ENCODE data around the gene ATP6V0C.

Gene ATP6V0C

GRCh38 chr16:2513405-2514332, at the start of gene ATP6V0C:
Gene ATP6V0C (plus strand): TSS chr16:2513952. CDS start chr16:2514104, 152 bp downstream.
- DNase-seq: peak; percentile 69

DNA sequence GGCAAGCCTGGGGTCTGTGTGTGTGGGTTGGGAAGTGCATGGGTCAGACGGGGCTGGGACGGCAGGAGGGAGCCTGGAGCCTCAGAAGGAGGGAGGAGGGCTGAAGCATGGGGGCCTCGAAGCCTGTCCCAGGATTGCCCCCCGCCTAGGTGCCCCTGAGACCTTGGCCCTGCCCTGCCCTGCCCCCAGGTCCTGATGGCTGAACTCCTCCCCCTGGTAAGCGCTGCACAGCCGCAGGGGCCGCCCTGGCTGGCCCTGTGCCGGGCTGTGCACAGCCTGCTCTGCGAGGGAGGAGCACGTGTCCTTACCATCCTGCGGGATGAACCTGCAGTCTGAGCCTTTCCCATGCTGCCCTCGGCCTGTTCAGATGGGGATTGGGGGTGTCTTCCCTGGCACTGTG, 49.4 kb upstream of the ATP6V0C start:
- DNase-seq: no peak

GRCh38 chr16:2465653-2466415, 47.9 kb upstream of the ATP6V0C start:
- no peak for DNase-seq

- DNase-seq: no peak
Observed at GRCh38 chr16:2466667-2467527, 46.9 kb upstream of the ATP6V0C start.

GRCh38 chr16:2467528-2468232, 46.1 kb upstream of the ATP6V0C start:
- DNase-seq: peak; percentile 79

- peak; percentile 88 for DNase-seq
Observed at GRCh38 chr16:2468233-2468724, 45.5 kb upstream of the ATP6V0C start.

DNA sequence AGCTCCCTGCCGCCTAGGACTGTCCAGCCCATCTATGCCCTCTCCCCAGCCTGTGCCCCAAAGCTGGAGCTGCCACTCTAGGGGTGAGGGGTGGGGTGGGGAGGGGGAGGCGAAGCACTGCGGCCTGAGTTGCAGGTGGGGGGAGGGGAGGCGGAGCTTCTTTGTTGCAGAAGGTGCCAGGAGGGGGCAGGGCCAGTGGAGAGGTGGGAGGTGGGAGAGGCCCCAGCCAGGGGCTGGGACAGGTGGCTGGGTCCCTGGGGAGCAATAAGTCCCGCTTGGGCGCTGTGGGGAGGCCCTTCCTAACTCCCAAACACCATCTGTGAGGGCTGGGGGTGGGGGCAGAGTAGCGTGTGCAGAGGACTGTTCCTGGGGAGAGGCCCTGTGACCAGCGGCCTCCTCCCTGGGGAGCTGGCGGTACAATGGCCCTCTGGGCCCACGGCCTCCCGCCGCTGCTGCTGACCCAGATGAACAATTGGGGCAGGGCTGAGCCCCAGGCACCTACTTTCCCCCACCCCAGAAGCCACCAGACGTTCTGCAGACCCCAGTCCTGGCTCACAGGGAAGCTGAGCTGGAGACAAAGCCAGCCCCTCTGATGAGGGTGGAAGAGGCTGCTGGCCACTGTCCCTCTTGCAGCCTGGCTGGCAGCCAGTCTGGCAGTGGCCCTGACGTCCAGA, 44.9 kb upstream of the ATP6V0C start:
- DNase-seq: peak; percentile 88

DNA sequence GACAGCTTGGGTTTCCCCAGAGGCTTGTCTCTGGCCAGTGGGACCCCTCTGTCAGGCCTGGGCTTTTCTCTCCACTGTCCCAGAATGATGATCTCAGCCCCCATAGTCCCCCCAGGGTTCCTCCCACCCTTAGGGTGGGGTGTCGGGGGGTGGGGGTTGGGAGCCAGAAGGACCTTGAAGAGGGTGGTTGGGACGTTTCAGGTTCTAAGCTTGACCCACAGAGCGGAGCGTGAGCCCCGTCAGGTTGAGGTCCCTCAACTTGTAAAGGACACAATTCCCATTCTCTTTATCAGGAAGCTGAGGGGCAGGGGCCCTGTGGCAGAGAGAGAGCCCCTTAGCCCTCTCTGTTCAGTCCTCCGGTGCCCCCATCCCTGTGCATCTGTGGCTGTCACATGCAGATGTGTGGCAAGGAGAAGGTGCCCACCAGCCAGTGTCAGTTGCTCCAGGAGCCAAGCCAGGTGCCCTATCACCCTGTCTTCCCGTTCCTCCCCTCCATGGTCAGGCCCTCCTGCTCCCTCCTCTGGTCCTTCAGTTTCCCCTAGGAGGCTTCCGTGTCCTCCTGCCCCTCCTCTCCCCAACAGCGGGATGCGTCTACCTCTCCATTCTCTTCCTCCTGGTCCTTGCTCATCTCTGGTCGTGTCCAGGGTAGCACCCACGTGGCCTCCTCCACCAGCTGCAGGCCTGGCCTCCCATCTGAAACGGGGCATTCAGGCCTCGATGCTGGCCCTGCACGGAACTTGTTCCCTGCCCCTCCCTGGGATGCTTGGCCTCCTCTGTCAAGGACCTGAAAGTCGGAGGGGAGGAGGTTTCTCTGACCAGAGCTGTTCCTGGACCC, 44.1 kb upstream of the ATP6V0C start:
- no peak for DNase-seq

GRCh38 chr16:2470234-2470601, 43.5 kb upstream of the ATP6V0C start:
- DNase-seq: no peak

- DNase-seq: no peak
Observed at GRCh38 chr16:2470603-2471015, 43.1 kb upstream of the ATP6V0C start.

GRCh38 chr16:2471016-2471652, 42.6 kb upstream of the ATP6V0C start, which contains the start of gene NTN3:
Gene NTN3 (plus strand): TSS chr16:2471297. CDS start chr16:2471702, 405 bp downstream.
- DNase-seq: peak; percentile 21

DNA sequence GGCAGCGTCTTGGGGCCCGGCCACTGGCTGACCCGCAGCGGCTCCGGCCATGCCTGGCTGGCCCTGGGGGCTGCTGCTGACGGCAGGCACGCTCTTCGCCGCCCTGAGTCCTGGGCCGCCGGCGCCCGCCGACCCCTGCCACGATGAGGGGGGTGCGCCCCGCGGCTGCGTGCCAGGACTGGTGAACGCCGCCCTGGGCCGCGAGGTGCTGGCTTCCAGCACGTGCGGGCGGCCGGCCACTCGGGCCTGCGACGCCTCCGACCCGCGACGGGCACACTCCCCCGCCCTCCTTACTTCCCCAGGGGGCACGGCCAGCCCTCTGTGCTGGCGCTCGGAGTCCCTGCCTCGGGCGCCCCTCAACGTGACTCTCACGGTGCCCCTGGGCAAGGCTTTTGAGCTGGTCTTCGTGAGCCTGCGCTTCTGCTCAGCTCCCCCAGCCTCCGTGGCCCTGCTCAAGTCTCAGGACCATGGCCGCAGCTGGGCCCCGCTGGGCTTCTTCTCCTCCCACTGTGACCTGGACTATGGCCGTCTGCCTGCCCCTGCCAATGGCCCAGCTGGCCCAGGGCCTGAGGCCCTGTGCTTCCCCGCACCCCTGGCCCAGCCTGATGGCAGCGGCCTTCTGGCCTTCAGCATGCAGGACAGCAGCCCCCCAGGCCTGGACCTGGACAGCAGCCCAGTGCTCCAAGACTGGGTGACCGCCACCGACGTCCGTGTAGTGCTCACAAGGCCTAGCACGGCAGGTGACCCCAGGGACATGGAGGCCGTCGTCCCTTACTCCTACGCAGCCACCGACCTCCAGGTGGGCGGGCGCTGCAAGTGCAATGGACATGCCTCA, 41.9 kb upstream of the ATP6V0C start:
- no peak for DNase-seq

GRCh38 chr16:2472488-2472864, 41.3 kb upstream of the ATP6V0C start:
- DNase-seq: no peak

DNA sequence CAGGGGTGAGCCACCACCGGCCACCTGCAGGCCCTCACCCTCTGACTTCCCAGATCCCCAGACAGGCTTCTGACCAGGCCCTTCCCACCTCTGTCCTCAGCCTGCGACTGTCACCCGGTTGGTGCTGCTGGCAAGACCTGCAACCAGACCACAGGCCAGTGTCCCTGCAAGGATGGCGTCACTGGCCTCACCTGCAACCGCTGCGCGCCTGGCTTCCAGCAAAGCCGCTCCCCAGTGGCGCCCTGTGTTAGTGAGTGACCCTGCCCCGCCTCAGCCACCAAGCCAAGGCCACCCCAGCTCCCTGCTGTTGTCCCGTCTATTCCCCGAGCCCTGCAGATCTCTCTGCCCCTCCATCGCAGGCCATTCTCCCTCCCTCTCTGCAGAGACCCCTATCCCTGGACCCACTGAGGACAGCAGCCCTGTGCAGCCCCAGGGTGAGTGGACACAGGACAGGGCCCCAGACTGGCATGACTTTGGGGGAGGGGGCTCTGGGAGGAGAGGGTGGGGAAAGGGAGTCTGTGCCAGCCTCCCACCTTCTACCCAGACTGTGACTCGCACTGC, 40.8 kb upstream of the ATP6V0C start:
- DNase-seq: no peak

GRCh38 chr16:2473446-2473926, 40.3 kb upstream of the ATP6V0C start:
- DNase-seq: no peak

GRCh38 chr16:2473999-2474876, 39.5 kb upstream of the ATP6V0C start:
- DNase-seq: peak; percentile 7

DNA sequence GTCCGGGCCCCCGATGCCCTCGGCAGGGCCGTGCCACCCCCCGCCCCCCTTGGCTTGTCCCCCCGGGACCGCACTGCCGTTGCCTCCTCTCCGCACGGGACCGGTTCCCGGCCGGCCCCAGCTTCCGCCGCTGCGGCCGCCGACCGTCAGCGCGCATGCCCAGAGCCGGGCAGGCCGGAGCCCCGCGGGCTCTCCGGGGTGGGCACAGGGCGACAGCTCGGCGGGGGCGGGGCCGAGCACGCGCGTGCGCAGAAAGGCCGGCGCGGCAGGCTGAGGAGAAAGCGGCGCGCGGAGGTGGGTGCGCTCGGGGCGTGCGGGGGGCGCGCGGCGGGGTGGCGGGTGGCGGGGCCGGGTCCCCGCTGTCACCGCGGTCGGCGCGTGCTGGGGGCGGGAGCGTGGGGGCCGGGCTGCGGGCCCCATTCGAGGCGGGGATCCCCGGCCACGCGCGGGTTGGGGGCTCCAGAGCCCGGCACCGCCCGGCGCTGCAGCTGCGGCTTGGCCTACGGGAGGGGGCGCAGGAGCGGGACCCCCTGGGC, 38.8 kb upstream of the ATP6V0C start, which contains the start of gene TBC1D24:
Gene TBC1D24, plus strand, starts transcription at position 251 of the 536 bp plus-strand sequence. CDS start 21,022 bp downstream, outside the sequence.
- peak; percentile 49 for DNase-seq
